ENCODE data around the gene MN1. TPM values are rescaled to one million over a fixed set of nuclear protein-coding genes. Genes with fewer than 3 reads are reported as not detected.
A peak's percentile ranks its signal among the peaks of the same experiment; 100 is the strongest.

MN1 gene
- total and polyA plus RNA-seq, 2 of the 4 experiments (the other 2 are of a cell fraction), result 0.36 to 1.3 TPM

DNA sequence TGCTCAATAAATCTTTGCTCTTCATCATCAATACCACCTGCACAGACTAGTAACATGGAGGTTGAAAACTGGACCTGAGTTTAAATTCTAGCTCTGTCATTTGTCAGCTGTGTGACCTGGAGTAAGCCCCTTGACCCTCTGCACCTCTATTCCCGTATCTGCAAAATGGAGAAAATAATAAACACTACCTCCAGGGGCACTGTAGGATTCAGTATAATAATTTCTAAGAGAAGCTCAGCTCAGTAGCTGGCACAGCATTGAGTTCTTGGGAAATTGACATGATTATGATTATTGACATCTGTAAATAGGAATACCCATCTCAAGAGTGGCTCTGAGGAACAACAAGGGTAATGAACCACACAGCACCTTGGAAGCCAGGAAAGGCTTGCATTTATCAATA, 78.4 kb downstream of the MN1 start:
- H2AK5ac ChIP-seq (ENCODE audit: low read depth, low read length), result no peak overlapping the region
- no peak overlapping the region for H2AFZ ChIP-seq (replicated peaks; ENCODE audit: low read length, poor library complexity)
- no peak overlapping the region for H2BK15ac ChIP-seq (ENCODE audit: low read depth, low read length)
- no peak overlapping the region for H4K8ac ChIP-seq (ENCODE audit: low read depth in 2 of 2, low read length in 2 of 2)
- H3K9me3 ChIP-seq (ENCODE audit: control insufficient read depth, insufficient read depth, low read length), result no peaks in the 10 kb centered on the region
- no peak overlapping the region for H3K4me3 ChIP-seq (ENCODE audit: insufficient read depth, low read depth, low read length)
- CTCF ChIA-PET, result interaction anchor here (1.1 to 1.8 kb wide), 2 partner anchors 10 to 11 kb away, joined by 3 to 7 read pairs; no protein-coding TSS in a partner anchor
- no peak overlapping the region for H3K9ac ChIP-seq (ENCODE audit: low read depth, low read length)
- H3K23ac ChIP-seq (ENCODE audit: low read depth, low read length), result no peak overlapping the region
- H3K56ac ChIP-seq (ENCODE audit: extremely low read depth, insufficient read depth, low read length), result no peak overlapping the region
- no peak overlapping the region for H4K91ac ChIP-seq (ENCODE audit: insufficient read depth, low read depth, low read length)
- DNase-seq (no peak), ATAC-seq (ENCODE audit: low read depth) (no peak)
- H4K20me1 ChIP-seq (ENCODE audit: insufficient read depth, low read length), result no peaks in the 10 kb centered on the region
- H2BK20ac ChIP-seq (ENCODE audit: low read depth, low read length), result no peak overlapping the region
- dilution Hi-C loops (cut with HindIII; ENCODE audit: low sequenced_read_pairs, unreplicated experiment), result no loop called here
- H3K4me1 ChIP-seq (ENCODE audit: control insufficient read depth, insufficient read depth, low read length), result peaks cover 9% of the 10 kb centered on the region; the same call in 1 of the 2 replicates
- no peak overlapping the region for H3K4ac ChIP-seq (ENCODE audit: low read depth, low read length)
- no peaks in the 10 kb centered on the region for H3K79me1 ChIP-seq (ENCODE audit: low read depth in 1 of 2, low read length in 2 of 2)
- in situ Hi-C loops (cut with MboI; ENCODE audit: low sequenced_read_pairs), result no loop called here
- no TSS peak for BruUV-seq (replicated peaks)
- no peak overlapping the region for H3K4me2 ChIP-seq (ENCODE audit: low read depth, low read length)
- peaks cover 21% of the 10 kb centered on the region for H3K9me1 ChIP-seq (ENCODE audit: insufficient read depth, low read length)
- TF ChIP-seq, protein P1, sequence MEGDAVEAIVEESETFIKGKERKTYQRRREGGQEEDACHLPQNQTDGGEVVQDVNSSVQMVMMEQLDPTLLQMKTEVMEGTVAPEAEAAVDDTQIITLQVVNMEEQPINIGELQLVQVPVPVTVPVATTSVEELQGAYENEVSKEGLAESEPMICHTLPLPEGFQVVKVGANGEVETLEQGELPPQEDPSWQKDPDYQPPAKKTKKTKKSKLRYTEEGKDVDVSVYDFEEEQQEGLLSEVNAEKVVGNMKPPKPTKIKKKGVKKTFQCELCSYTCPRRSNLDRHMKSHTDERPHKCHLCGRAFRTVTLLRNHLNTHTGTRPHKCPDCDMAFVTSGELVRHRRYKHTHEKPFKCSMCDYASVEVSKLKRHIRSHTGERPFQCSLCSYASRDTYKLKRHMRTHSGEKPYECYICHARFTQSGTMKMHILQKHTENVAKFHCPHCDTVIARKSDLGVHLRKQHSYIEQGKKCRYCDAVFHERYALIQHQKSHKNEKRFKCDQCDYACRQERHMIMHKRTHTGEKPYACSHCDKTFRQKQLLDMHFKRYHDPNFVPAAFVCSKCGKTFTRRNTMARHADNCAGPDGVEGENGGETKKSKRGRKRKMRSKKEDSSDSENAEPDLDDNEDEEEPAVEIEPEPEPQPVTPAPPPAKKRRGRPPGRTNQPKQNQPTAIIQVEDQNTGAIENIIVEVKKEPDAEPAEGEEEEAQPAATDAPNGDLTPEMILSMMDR (conservative IDR thresholded peaks at IDR 0.05; ENCODE audit: low read depth, low read length), result 0 out of 2 replicates have a peak, but pooled peaks have one; percentile 9
- TF ChIP-seq POLR2A (IDR thresholded peaks at IDR 0.05; ENCODE audit: low read depth, low read length), result no peak
- H3K36me3 ChIP-seq (ENCODE audit: control insufficient read depth, insufficient read depth, low read length), result no peaks in the 10 kb centered on the region
- H2AK9ac ChIP-seq (replicated peaks; ENCODE audit: low read depth, low read length, poor library complexity), result no peak overlapping the region
- POLR2A ChIA-PET (ENCODE audit: unreplicated experiment), result no interaction called here
- H3K14ac ChIP-seq (replicated peaks; ENCODE audit: low read depth, low read length), result no peak overlapping the region
- no peaks in the 10 kb centered on the region for H3K27me3 ChIP-seq (ENCODE audit: control insufficient read depth, insufficient read depth, low read length)
- no peak overlapping the region for H3K18ac ChIP-seq (ENCODE audit: low read depth, low read length)
- H2BK120ac ChIP-seq (ENCODE audit: low read depth, low read length), result no peak overlapping the region
- intact Hi-C loops (cut with micrococcal nuclease), result no loop called here
- no CpG with 5 or more reads among the region's 1 CpG for WGBS, 2 experiments (ENCODE audit: extremely low coverage in 2 of 2, insufficient read length in 1 of 2)
- H3K27ac ChIP-seq (ENCODE audit: insufficient read depth, low read length), result no peak overlapping the region
- H2BK5ac ChIP-seq (ENCODE audit: low read depth, low read length, poor library complexity, severe bottlenecking), result no peak overlapping the region
- no peak overlapping the region for H4K5ac ChIP-seq (ENCODE audit: low read depth, low read length)
